ENCODE data around the gene ITFG1.
A peak's percentile ranks its signal among the peaks of the same experiment; 100 is the strongest.

ITFG1 gene

GRCh38 chr16:47416869-47417268 lies 44.0 kb downstream of the ITFG1 start:
- peaks cover 17% of the 10 kb centered on the region for H3K36me3 Mint-ChIP-seq
- peaks cover 7% of the 10 kb centered on the region for H3K4me1 Mint-ChIP-seq
- CTCF ChIA-PET, result no interaction called here
- H3K9me3 Mint-ChIP-seq, result peaks cover 2% of the 10 kb centered on the region
- H3K27me3 Mint-ChIP-seq, result no peaks in the 10 kb centered on the region
- DNase-seq, result no peak
- no peak overlapping the region for H3K27ac Mint-ChIP-seq
- H3K4me3 Mint-ChIP-seq, result no peak overlapping the region

GRCh38 chr16:47413041-47413440 lies 47.8 kb downstream of the ITFG1 start:
- Mint-ChIP-seq H3K27ac (no peak overlapping the region), H3K4me1 (peaks cover 23% of the 10 kb centered on the region), H3K27me3 (no peaks in the 10 kb centered on the region), H3K36me3 (peaks cover 24% of the 10 kb centered on the region), H3K4me3 (no peak overlapping the region), H3K9me3 (peaks cover 2% of the 10 kb centered on the region)
- CTCF ChIA-PET, result no interaction called here
- DNase-seq, result no peak

- Mint-ChIP-seq H3K27ac (no peak overlapping the region), H3K27me3 (no peaks in the 10 kb centered on the region), H3K4me3 (no peak overlapping the region), H3K9me3 (peaks cover 2% of the 10 kb centered on the region), H3K36me3 (peaks cover 18% of the 10 kb centered on the region), H3K4me1 (peaks cover 23% of the 10 kb centered on the region)
- CTCF ChIA-PET, result no interaction called here
- DNase-seq, result no peak
Observed at GRCh38 chr16:47408491-47408890, 52.4 kb downstream of the ITFG1 start.

GRCh38 chr16:47395733-47396498 lies 64.9 kb downstream of the ITFG1 start:
- Mint-ChIP-seq H3K27ac (no peak overlapping the region), H3K36me3 (peaks cover 13% of the 10 kb centered on the region), H3K27me3 (no peaks in the 10 kb centered on the region), H3K4me3 (no peak overlapping the region), H3K4me1 (peaks cover 9% of the 10 kb centered on the region), H3K9me3 (no peaks in the 10 kb centered on the region)
- CTCF ChIA-PET, result no interaction called here
- DNase-seq, result no peak

GRCh38 chr16:47392081-47392480 lies 68.8 kb downstream of the ITFG1 start:
- CTCF ChIA-PET, result no interaction called here
- Mint-ChIP-seq H3K27ac (no peak overlapping the region), H3K36me3 (peaks cover 14% of the 10 kb centered on the region), H3K9me3 (no peaks in the 10 kb centered on the region), H3K4me1 (peaks cover 10% of the 10 kb centered on the region), H3K4me3 (no peak overlapping the region), H3K27me3 (no peaks in the 10 kb centered on the region)
- peak; percentile 31 for DNase-seq

GRCh38 chr16:47388705-47389104 lies 72.2 kb downstream of the ITFG1 start:
- Mint-ChIP-seq H3K4me1 (peaks cover 10% of the 10 kb centered on the region), H3K27ac (no peak overlapping the region), H3K36me3 (peaks cover 1% of the 10 kb centered on the region), H3K9me3 (no peaks in the 10 kb centered on the region), H3K27me3 (no peaks in the 10 kb centered on the region), H3K4me3 (no peak overlapping the region)
- CTCF ChIA-PET, result no interaction called here
- DNase-seq, result no peak

- no peak for DNase-seq
- H3K9me3 Mint-ChIP-seq, result no peaks in the 10 kb centered on the region
- H3K27ac Mint-ChIP-seq, result no peak overlapping the region
- no peaks in the 10 kb centered on the region for H3K27me3 Mint-ChIP-seq
- H3K4me3 Mint-ChIP-seq, result no peak overlapping the region
- CTCF ChIA-PET, result no interaction called here
- peaks cover 1% of the 10 kb centered on the region for H3K36me3 Mint-ChIP-seq
- peaks cover 7% of the 10 kb centered on the region for H3K4me1 Mint-ChIP-seq
Observed at GRCh38 chr16:47387026-47387734, 73.7 kb downstream of the ITFG1 start.

- CTCF ChIA-PET, result no interaction called here
- Mint-ChIP-seq H3K9me3 (no peaks in the 10 kb centered on the region), H3K4me1 (peaks cover 2% of the 10 kb centered on the region), H3K4me3 (no peak overlapping the region), H3K36me3 (peaks cover 1% of the 10 kb centered on the region), H3K27me3 (no peaks in the 10 kb centered on the region), H3K27ac (no peak overlapping the region)
- no peak for DNase-seq
Observed at GRCh38 chr16:47386201-47386718, 74.6 kb downstream of the ITFG1 start.

GRCh38 chr16:47382362-47382761 lies 78.5 kb downstream of the ITFG1 start:
- Mint-ChIP-seq H3K27me3 (no peaks in the 10 kb centered on the region), H3K36me3 (no peaks in the 10 kb centered on the region), H3K4me1 (no peaks in the 10 kb centered on the region), H3K9me3 (no peaks in the 10 kb centered on the region), H3K27ac (no peak overlapping the region), H3K4me3 (no peak overlapping the region)
- no peak for DNase-seq
- CTCF ChIA-PET, result no interaction called here

GRCh38 chr16:47377154-47377553 lies 83.7 kb downstream of the ITFG1 start:
- Mint-ChIP-seq H3K36me3 (peaks cover 9% of the 10 kb centered on the region), H3K9me3 (no peaks in the 10 kb centered on the region), H3K27ac (no peak overlapping the region), H3K4me3 (no peak overlapping the region), H3K27me3 (no peaks in the 10 kb centered on the region), H3K4me1 (no peaks in the 10 kb centered on the region)
- no peak for DNase-seq
- CTCF ChIA-PET, result no interaction called here

- Mint-ChIP-seq H3K27me3 (no peaks in the 10 kb centered on the region), H3K9me3 (peaks cover 5% of the 10 kb centered on the region), H3K4me3 (no peak overlapping the region), H3K36me3 (peaks cover 19% of the 10 kb centered on the region), H3K4me1 (no peaks in the 10 kb centered on the region), H3K27ac (no peak overlapping the region)
- CTCF ChIA-PET, result no interaction called here
- DNase-seq, result no peak
Observed at GRCh38 chr16:47375423-47375822, 85.4 kb downstream of the ITFG1 start.

- CTCF ChIA-PET, result no interaction called here
- H3K27ac Mint-ChIP-seq, result no peak overlapping the region
- H3K4me3 Mint-ChIP-seq, result no peak overlapping the region
- no peaks in the 10 kb centered on the region for H3K4me1 Mint-ChIP-seq
- H3K27me3 Mint-ChIP-seq, result no peaks in the 10 kb centered on the region
- peaks cover 22% of the 10 kb centered on the region for H3K36me3 Mint-ChIP-seq
- H3K9me3 Mint-ChIP-seq, result peaks cover 5% of the 10 kb centered on the region
- no peak for DNase-seq
Observed at GRCh38 chr16:47374629-47375028, 86.2 kb downstream of the ITFG1 start.

- Mint-ChIP-seq H3K4me3 (no peak overlapping the region), H3K36me3 (peaks cover 22% of the 10 kb centered on the region), H3K27ac (no peak overlapping the region), H3K9me3 (peaks cover 5% of the 10 kb centered on the region), H3K4me1 (no peaks in the 10 kb centered on the region), H3K27me3 (no peaks in the 10 kb centered on the region)
- DNase-seq, result no peak
- CTCF ChIA-PET, result no interaction called here
Observed at GRCh38 chr16:47371271-47372014, 89.4 kb downstream of the ITFG1 start.

- CTCF ChIA-PET, result no interaction called here
- H3K9me3 Mint-ChIP-seq, result peaks cover 5% of the 10 kb centered on the region
- no peaks in the 10 kb centered on the region for H3K4me1 Mint-ChIP-seq
- H3K27me3 Mint-ChIP-seq, result no peaks in the 10 kb centered on the region
- DNase-seq, result no peak
- no peak overlapping the region for H3K4me3 Mint-ChIP-seq
- H3K36me3 Mint-ChIP-seq, result peaks cover 22% of the 10 kb centered on the region
- no peak overlapping the region for H3K27ac Mint-ChIP-seq
Observed at GRCh38 chr16:47370536-47370935, 90.3 kb downstream of the ITFG1 start.
